Activated CD8-positive, alpha-beta T cell treated with anti-CD3 and anti-CD28 coated beads for 36 hours (primary cell): ENCODE measurements around the gene CROT. TPM values are rescaled to one million over a fixed set of nuclear protein-coding genes. Genes with fewer than 3 reads are reported as not detected.

Source experiments
- ATAC-seq: fragments of 200-7000 bp; cut with Tn5 transposase; one replicate; pipeline ENCODE4 v1.10.0; 2021; ENCODE audit warnings: mild to moderate bottlenecking, moderate library complexity
- CTCF ChIA-PET: fragments of 350-600 bp; sonication (Branson Sonifier 250); formaldehyde crosslinking; loops from one replicate; lab custom pipeline; 2021; ENCODE audit warnings: antibody characterized with exemption; lab: Charles Lee
- POLR2A ChIA-PET: fragments of 350-600 bp; sonication (Branson Sonifier 250); formaldehyde crosslinking; loops from one replicate; lab custom pipeline; 2021; ENCODE audit warnings: antibody characterized with exemption; lab: Charles Lee
- DNase-seq: peaks from one replicate; pipeline ENCODE4 v3.0.0-alpha.2; 2020
- H3K27ac Mint-ChIP-seq: one replicate; pipeline ENCODE4 v1.8.0; 2021; ENCODE audit warnings: mild to moderate bottlenecking, mixed read lengths
- H3K27me3 Mint-ChIP-seq: one replicate; pipeline ENCODE4 v1.8.0; 2021; ENCODE audit warnings: mixed read lengths
- H3K36me3 Mint-ChIP-seq: one replicate; pipeline ENCODE4 v1.8.0; 2021; ENCODE audit warnings: low read depth, mixed read lengths
- H3K4me1 Mint-ChIP-seq: one replicate; pipeline ENCODE4 v1.8.0; 2021; ENCODE audit warnings: low read depth, mixed read lengths
- H3K4me3 Mint-ChIP-seq: one replicate; pipeline ENCODE4 v1.8.0; 2021; ENCODE audit warnings: mild to moderate bottlenecking, moderate library complexity, mixed read lengths
- H3K9me3 Mint-ChIP-seq: one replicate; pipeline ENCODE4 v1.8.0; 2021; ENCODE audit warnings: mixed read lengths
- CTCF ChIP-seq: fragments of 200-600 bp; IDR thresholded peaks from one replicate; pipeline ENCODE4 v1.8.0; 2022; ENCODE audit warnings: antibody characterized with exemption, mild to moderate bottlenecking
- intact Hi-C: fragments of 100-400 bp; cut with micrococcal nuclease; formaldehyde crosslinking; loops from one replicate; pipeline ENCODE4 v1.10.0; 2022
- total RNA-seq, 2 experiments: library from RNA; stranded (reverse); gene quantifications; one replicate each; pipeline ENCODE4 v1.2.3, GENCODE V29; 2021

Gene CROT
- total RNA-seq, 2 experiments from 2014 or later, result 7.2 to 7.3 TPM

DNA sequence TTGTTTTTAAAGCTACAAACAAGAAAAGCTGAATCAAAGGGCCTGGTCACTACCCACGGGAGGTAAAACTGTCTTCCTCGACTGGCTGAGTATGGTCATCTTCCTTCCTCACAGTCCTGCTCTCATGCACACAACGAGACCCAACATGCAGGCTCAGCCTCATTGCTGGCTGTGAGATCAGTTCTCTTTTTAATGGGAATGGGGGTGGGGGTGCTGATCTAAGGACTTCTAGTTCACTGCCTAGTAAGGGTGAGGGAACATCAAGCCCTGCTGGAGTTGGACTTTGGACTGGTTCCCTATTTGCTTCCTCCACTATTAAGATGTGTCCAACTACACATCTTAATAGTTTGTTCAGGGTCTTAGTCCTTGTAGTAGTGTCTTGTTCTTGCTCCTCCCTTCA, 81.8 kb downstream of the CROT start:
- ATAC-seq, result no peak
- Mint-ChIP-seq H3K36me3 (no peaks in the 10 kb centered on the region), H3K4me1 (no peaks in the 10 kb centered on the region), H3K27me3 (peaks cover 6% of the 10 kb centered on the region), H3K9me3 (no peaks in the 10 kb centered on the region), H3K27ac (no peak overlapping the region), H3K4me3 (no peak overlapping the region)
- CTCF ChIA-PET, result interaction anchor here (1.9 to 2.4 kb wide), 2 partner anchors 9 to 11 kb away, joined by 5 to 19 read pairs; no protein-coding TSS in a partner anchor
- POLR2A ChIA-PET, result interaction anchor here (1.0 kb wide), 1 partner anchor 9 kb away, joined by 3 read pairs; no protein-coding TSS in a partner anchor
- intact Hi-C loops, result no loop called here
- no peak for DNase-seq
- TF ChIP-seq CTCF, result no peak

GRCh38 chr7:87432536-87432935, 87.1 kb downstream of the CROT start:
- no peak for DNase-seq
- no peaks in the 10 kb centered on the region for H3K4me1 Mint-ChIP-seq
- no peak for TF ChIP-seq CTCF
- no peaks in the 10 kb centered on the region for H3K9me3 Mint-ChIP-seq
- no peaks in the 10 kb centered on the region for H3K27me3 Mint-ChIP-seq
- ChIA-PET CTCF (no interaction called here), POLR2A (no interaction called here)
- ATAC-seq, result no peak
- H3K36me3 Mint-ChIP-seq, result no peaks in the 10 kb centered on the region
- no peak overlapping the region for H3K4me3 Mint-ChIP-seq
- no peak overlapping the region for H3K27ac Mint-ChIP-seq
- intact Hi-C loops, result no loop called here

- no peaks in the 10 kb centered on the region for H3K4me1 Mint-ChIP-seq
- POLR2A ChIA-PET, result no interaction called here
- intact Hi-C loops, result no loop called here
- DNase-seq (no peak), ATAC-seq (no peak)
- CTCF ChIA-PET, result no interaction called here
- no peaks in the 10 kb centered on the region for H3K27me3 Mint-ChIP-seq
- no peaks in the 10 kb centered on the region for H3K36me3 Mint-ChIP-seq
- no peaks in the 10 kb centered on the region for H3K9me3 Mint-ChIP-seq
- H3K27ac Mint-ChIP-seq, result no peak overlapping the region
- TF ChIP-seq CTCF, result no peak
- H3K4me3 Mint-ChIP-seq, result no peak overlapping the region
Measured at GRCh38 chr7:87435546-87435945, 90.1 kb downstream of the CROT start.

GRCh38 chr7:87445897-87446296, 100.4 kb downstream of the CROT start:
- DNase-seq (no peak), ATAC-seq (no peak)
- H3K36me3 Mint-ChIP-seq, result no peaks in the 10 kb centered on the region
- no peaks in the 10 kb centered on the region for H3K4me1 Mint-ChIP-seq
- no peak for TF ChIP-seq CTCF
- peaks cover 5% of the 10 kb centered on the region for H3K27me3 Mint-ChIP-seq
- no peak overlapping the region for H3K4me3 Mint-ChIP-seq
- intact Hi-C loops, result no loop called here
- no peak overlapping the region for H3K27ac Mint-ChIP-seq
- H3K9me3 Mint-ChIP-seq, result no peaks in the 10 kb centered on the region
- ChIA-PET CTCF (no interaction called here), POLR2A (no interaction called here)

DNA sequence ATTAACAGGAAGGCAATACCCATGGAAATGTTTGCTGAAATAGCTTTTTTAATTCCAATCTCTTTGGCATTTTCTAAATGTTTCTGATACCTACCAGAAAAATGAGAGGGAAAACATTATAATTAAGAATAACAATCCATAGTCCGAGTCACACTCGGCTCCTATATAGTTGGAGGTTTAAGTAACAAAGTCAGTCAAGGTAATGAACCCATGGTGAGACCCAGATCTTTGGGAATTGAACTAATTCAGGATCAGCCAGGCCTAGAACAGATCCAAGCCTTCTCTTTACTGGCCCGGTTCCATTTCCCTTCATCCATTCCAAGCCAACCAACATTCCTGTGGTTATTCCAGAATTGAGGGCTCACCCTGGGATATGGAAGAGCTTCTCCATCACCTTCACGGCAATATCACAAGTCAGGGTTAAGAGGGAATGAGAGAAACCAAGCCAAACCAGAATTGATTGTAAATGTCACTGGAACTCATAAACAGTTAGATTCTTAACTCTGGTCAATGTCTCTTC, 101.7 kb downstream of the CROT start:
- H3K36me3 Mint-ChIP-seq, result no peaks in the 10 kb centered on the region
- ChIA-PET CTCF (interaction anchor here (0.5 kb wide), 1 partner anchor 47 kb away, joined by 3 read pairs; no protein-coding TSS in a partner anchor), POLR2A (no interaction called here)
- H3K4me1 Mint-ChIP-seq, result no peaks in the 10 kb centered on the region
- no peaks in the 10 kb centered on the region for H3K9me3 Mint-ChIP-seq
- ATAC-seq, result no peak
- no peak for TF ChIP-seq CTCF
- no peak overlapping the region for H3K4me3 Mint-ChIP-seq
- DNase-seq, result no peak
- no peak overlapping the region for H3K27ac Mint-ChIP-seq
- intact Hi-C loops, result no loop called here
- H3K27me3 Mint-ChIP-seq, result peaks cover 5% of the 10 kb centered on the region
